Activated naive CD4-positive, alpha-beta T cell treated with anti-CD3 and anti-CD28 coated beads, Interleukin-2, amount 50 U/mL, for 72 hours (primary cell): ENCODE results near the gene ZNF771. TPM values are rescaled to one million over a fixed set of nuclear protein-coding genes. Genes with fewer than 3 reads are reported as not detected.

ENCODE experiments used
- ATAC-seq, 2 donors: fragments of 150-1000 bp; cut with Tn5 transposase; 2 replicates each; pipeline ENCODE4 v1.10.0; 2021; ENCODE audit warnings: mild to moderate bottlenecking in 2 of 2, moderate library complexity in 2 of 2
- DNase-seq, 2 donors: peaks; one replicate each; pipeline ENCODE4 v3.0.0; 2021 to 2022; ENCODE audit warnings: low spot score in 2 of 2
- H3K27ac Mint-ChIP-seq, 2 donors: one replicate each; pipeline ENCODE4 v1.8.0; 2022; ENCODE audit warnings: mild to moderate bottlenecking in 2 of 2, mixed read lengths in 2 of 2
- H3K36me3 Mint-ChIP-seq, 2 donors: one replicate each; pipeline ENCODE4 v1.8.0; 2022; ENCODE audit warnings: mixed read lengths in 2 of 2
- H3K9me3 Mint-ChIP-seq, 2 donors: one replicate each; pipeline ENCODE4 v1.8.0; 2022; ENCODE audit warnings: mixed read lengths in 2 of 2
- total RNA-seq, 2 donors: library from RNA; stranded (reverse); gene quantifications; one replicate each; pipeline ENCODE4 v1.2.3, GENCODE V29; 2022

The ZNF771 gene
- total RNA-seq, 2 donors from 2014 or later: 4.4 to 7.9 TPM

- ATAC-seq: no peak
- Mint-ChIP-seq H3K9me3 (no peaks in the 10 kb centered on the region), H3K36me3 (peaks cover 16 to 17% of the 10 kb centered on the region in 2 donors)
Measured at GRCh38 chr16:30371248-30371816, 36.1 kb upstream of the ZNF771 start.

GRCh38 chr16:30372038-30372712 lies 35.2 kb upstream of the ZNF771 start:
- Mint-ChIP-seq H3K9me3 (no peaks in the 10 kb centered on the region), H3K36me3 (peaks cover 16 to 17% of the 10 kb centered on the region in 2 donors), H3K27ac (peak overlapping the region; percentile 88 to 96)
- DNase-seq (peak in 1 of 2 donors; percentile 54), ATAC-seq (no peak)

More at GRCh38 chr16:30371248-30371816, 36.1 kb upstream of the ZNF771 start:
- no peak for DNase-seq
- H3K27ac Mint-ChIP-seq: peak overlapping the region; percentile 88 to 96

- H3K9me3 Mint-ChIP-seq: no peaks in the 10 kb centered on the region
- peak in 1 of 2 donors; percentile 53 for DNase-seq
- H3K27ac Mint-ChIP-seq: peak overlapping the region; percentile 70 to 88
- H3K36me3 Mint-ChIP-seq: peaks cover 16 to 17% of the 10 kb centered on the region in 2 donors
- ATAC-seq: no peak
Measured at GRCh38 chr16:30372725-30373124, 34.7 kb upstream of the ZNF771 start.

GRCh38 chr16:30374538-30374937 lies 32.9 kb upstream of the ZNF771 start, which contains the start of gene MYL11:
TSS of gene MYL11 (plus strand) at chr16:30374802. CDS start at chr16:30374858, 56 bp downstream.
- DNase-seq (no peak), ATAC-seq (no peak)
- Mint-ChIP-seq H3K9me3 (no peaks in the 10 kb centered on the region), H3K36me3 (peaks cover 1 to 14% of the 10 kb centered on the region in 2 donors), H3K27ac (peak within 1 kb of the TSS; percentile 94 to 98)

- ATAC-seq (no peak), DNase-seq (no peak)
- peaks cover 7 to 22% of the 10 kb centered on the region in 2 donors for H3K36me3 Mint-ChIP-seq
- no peaks in the 10 kb centered on the region for H3K9me3 Mint-ChIP-seq
- peak overlapping the region; percentile 69 to 98 for H3K27ac Mint-ChIP-seq
Measured at GRCh38 chr16:30375864-30376263, 31.5 kb upstream of the ZNF771 start.

- Mint-ChIP-seq H3K9me3 (no peaks in the 10 kb centered on the region), H3K27ac (peak overlapping the region in 1 of 2 donors; percentile 98), H3K36me3 (peaks cover 8 to 24% of the 10 kb centered on the region in 2 donors)
- DNase-seq: peak in 1 of 2 donors; percentile 52
- no peak for ATAC-seq
Measured at GRCh38 chr16:30376461-30376902, 30.9 kb upstream of the ZNF771 start.

GRCh38 chr16:30377050-30377811 lies 30.2 kb upstream of the ZNF771 start:
- ATAC-seq (no peak), DNase-seq (no peak)
- Mint-ChIP-seq H3K27ac (peak overlapping the region; percentile 98 to 99), H3K9me3 (no peaks in the 10 kb centered on the region), H3K36me3 (peaks cover 12 to 28% of the 10 kb centered on the region in 2 donors)

GRCh38 chr16:30377812-30378235 lies 29.6 kb upstream of the ZNF771 start:
- peaks cover 16 to 28% of the 10 kb centered on the region in 2 donors for H3K36me3 Mint-ChIP-seq
- H3K9me3 Mint-ChIP-seq: no peaks in the 10 kb centered on the region
- peak overlapping the region; percentile 98 to 99 for H3K27ac Mint-ChIP-seq
- DNase-seq: peak; percentile 80 to 90
- peak; percentile 62 for ATAC-seq

GRCh38 chr16:30378236-30379157 lies 28.9 kb upstream of the ZNF771 start:
- Mint-ChIP-seq H3K9me3 (no peaks in the 10 kb centered on the region), H3K36me3 (peaks cover 21 to 28% of the 10 kb centered on the region in 2 donors), H3K27ac (peak overlapping the region; percentile 98 to 99)
- DNase-seq: peak; percentile 97 to 98
- peak; percentile 82 to 90 for ATAC-seq

GRCh38 chr16:30379158-30379783 lies 28.1 kb upstream of the ZNF771 start:
- DNase-seq: no peak
- peak overlapping the region; percentile 98 to 99 for H3K27ac Mint-ChIP-seq

GRCh38 chr16:30380072-30380802 lies 27.2 kb upstream of the ZNF771 start:
- ATAC-seq (no peak), DNase-seq (no peak)
- Mint-ChIP-seq H3K27ac (peak overlapping the region; percentile 98 to 99), H3K36me3 (peaks cover 26 to 28% of the 10 kb centered on the region in 2 donors), H3K9me3 (no peaks in the 10 kb centered on the region)

More at GRCh38 chr16:30379158-30379783, 28.1 kb upstream of the ZNF771 start:
- no peak for ATAC-seq
- Mint-ChIP-seq H3K36me3 (peaks cover 26 to 28% of the 10 kb centered on the region in 2 donors), H3K9me3 (no peaks in the 10 kb centered on the region)

- DNase-seq (no peak), ATAC-seq (no peak)
- Mint-ChIP-seq H3K27ac (peak overlapping the region; percentile 60 to 98), H3K9me3 (no peaks in the 10 kb centered on the region), H3K36me3 (peaks cover 26 to 28% of the 10 kb centered on the region in 2 donors)
Measured at GRCh38 chr16:30380803-30381208, 26.6 kb upstream of the ZNF771 start.

GRCh38 chr16:30381291-30382041 lies 25.9 kb upstream of the ZNF771 start:
- Mint-ChIP-seq H3K27ac (peak overlapping the region; percentile 82 to 98), H3K36me3 (peaks cover 26 to 28% of the 10 kb centered on the region in 2 donors), H3K9me3 (no peaks in the 10 kb centered on the region)
- ATAC-seq (no peak), DNase-seq (no peak)

GRCh38 chr16:30382111-30382881 lies 25.1 kb upstream of the ZNF771 start, which contains the start of gene SEPTIN1:
TSS of gene SEPTIN1 (minus strand) at chr16:30382561. CDS start at chr16:30382542, 19 bp downstream.
- no peaks in the 10 kb centered on the region for H3K9me3 Mint-ChIP-seq
- H3K36me3 Mint-ChIP-seq: peaks cover 26 to 28% of the 10 kb centered on the region in 2 donors
- peak within 1 kb of the TSS; percentile 94 to 98 for H3K27ac Mint-ChIP-seq
- DNase-seq: peak; percentile 71 to 81
- ATAC-seq: peak; percentile 33 to 45
